Naive thymus-derived CD8-positive, alpha-beta T cell (primary cell): ENCODE results near the gene RASA3. TPM values are rescaled to one million over a fixed set of nuclear protein-coding genes. Genes with fewer than 3 reads are reported as not detected.
"Not testable (repeated sequence)": the region's sequence is repeated elsewhere in the genome, so short reads cannot be mapped to it uniquely, and the experiment has no call there.

ENCODE experiments used
- ATAC-seq, 2 donors: fragments of 150-1000 bp; cut with Tn5 transposase in 1 of 2; sonication (Bioruptor Pico), chemical (Tn5 transposase) in 1 of 2; 1 replicate in 1 of 2; 2 replicates in 1 of 2; pipeline ENCODE4 v1.10.0; 2021; ENCODE audit warnings: mild to moderate bottlenecking in 2 of 2, moderate library complexity in 2 of 2
- POLR2A ChIA-PET: fragments of 350-600 bp; sonication (Branson Sonifier 250); formaldehyde crosslinking; loops from one replicate; lab custom pipeline; 2021; ENCODE audit warnings: antibody characterized with exemption; lab: Charles Lee
- DNase-seq, 10 donors: peaks; one replicate each; pipeline versions ENCODE4 v3.0.0 to v3.0.0-alpha.2; 2020 to 2022
- H3K27ac Mint-ChIP-seq, 10 donors: one replicate each; pipeline ENCODE4 v1.8.0; 2020 to 2022; ENCODE audit warnings: mild to moderate bottlenecking in 10 of 10, mixed read lengths in 10 of 10, moderate library complexity in 4 of 10, inconsistent platforms in 1 of 10
- H3K27me3 Mint-ChIP-seq, 5 donors: one replicate each; pipeline ENCODE4 v1.8.0; 2021 to 2022; ENCODE audit warnings: mixed read lengths in 5 of 5
- H3K36me3 Mint-ChIP-seq, 3 donors: one replicate each; pipeline ENCODE4 v1.8.0; 2020 to 2022; ENCODE audit warnings: mixed read lengths in 3 of 3, mild to moderate bottlenecking in 2 of 3, inconsistent platforms in 1 of 3
- H3K4me1 Mint-ChIP-seq, 4 donors: one replicate each; pipeline ENCODE4 v1.8.0; 2021 to 2022; ENCODE audit warnings: mixed read lengths in 4 of 4
- H3K4me3 Mint-ChIP-seq, 10 donors: one replicate each; pipeline ENCODE4 v1.8.0; 2020 to 2022; ENCODE audit warnings: mild to moderate bottlenecking in 10 of 10, mixed read lengths in 10 of 10, moderate library complexity in 6 of 10, inconsistent platforms in 1 of 10
- H3K9me3 Mint-ChIP-seq, 9 donors: one replicate each; pipeline ENCODE4 v1.8.0; 2020 to 2022; ENCODE audit warnings: mixed read lengths in 9 of 9, mild to moderate bottlenecking in 3 of 9, inconsistent platforms in 1 of 9, moderate library complexity in 1 of 9
- polyA plus RNA-seq, 3 donors: library from polyadenylated mRNA; unstranded; fragments of 300-500 nt; fragmentation: Illumina TruSeq; gene quantifications; one replicate each; pipeline ENCODE4 v1.2.3, GENCODE V29; 2021
- total RNA-seq, 8 experiments: library from RNA in 2 of 8; stranded (reverse) in 2 of 8; gene quantifications; one replicate each; pipeline ENCODE4 v1.2.3 and lab custom pipeline; 2021 to 2026

Gene RASA3
- total and polyA plus RNA-seq, 5 experiments from 2014 or later: 62.2 to 196 (median 169) TPM

- no peak overlapping the region for H3K4me3 Mint-ChIP-seq
- peak in 9 of 10 donors; percentile 38 to 79 (median 67) for DNase-seq
These were observed 7.9 kb upstream of the RASA3 start for GRCh38 chr13:114140131-114140905.

GRCh38 chr13:114136576-114136975, 4.2 kb upstream of the RASA3 start:
- Mint-ChIP-seq H3K27me3 (peaks cover 0 to 2% (median 0%) of the 10 kb centered on the region in 5 donors), H3K27ac (peak overlapping the region in 7 of 10 donors; percentile 68 to 91 (median 84)), H3K9me3 (peaks cover 0 to 2% (median 0%) of the 10 kb centered on the region in 9 donors), H3K36me3 (peaks cover 0 to 4% (median 2%) of the 10 kb centered on the region in 3 donors), H3K4me3 (peak overlapping the region in 1 of 10 donors; percentile 11), H3K4me1 (peaks cover 21 to 39% (median 32%) of the 10 kb centered on the region in 4 donors)
- DNase-seq: no peak
- no peak for ATAC-seq
- POLR2A ChIA-PET: interaction anchor here (0.7 kb wide), 1 partner anchor 90 kb away, joined by 3 read pairs; no protein-coding TSS in a partner anchor

More at GRCh38 chr13:114140131-114140905, 7.9 kb upstream of the RASA3 start:
- POLR2A ChIA-PET: interaction anchor here (0.6 to 2.1 kb wide), 25 partner anchors 8 to 141 kb away, joined by 3 to 100 read pairs (median 4); partner anchors contain the start of genes CDC16, RASA3 and UPF3A
- Mint-ChIP-seq H3K36me3 (no peaks in the 10 kb centered on the region), H3K4me1 (peaks cover 10 to 30% (median 25%) of the 10 kb centered on the region in 4 donors), H3K27ac (no peak overlapping the region), H3K27me3 (no peaks in the 10 kb centered on the region), H3K9me3 (peaks cover 0 to 2% (median 0%) of the 10 kb centered on the region in 9 donors)
- ATAC-seq: peak; percentile 15 to 29

DNA sequence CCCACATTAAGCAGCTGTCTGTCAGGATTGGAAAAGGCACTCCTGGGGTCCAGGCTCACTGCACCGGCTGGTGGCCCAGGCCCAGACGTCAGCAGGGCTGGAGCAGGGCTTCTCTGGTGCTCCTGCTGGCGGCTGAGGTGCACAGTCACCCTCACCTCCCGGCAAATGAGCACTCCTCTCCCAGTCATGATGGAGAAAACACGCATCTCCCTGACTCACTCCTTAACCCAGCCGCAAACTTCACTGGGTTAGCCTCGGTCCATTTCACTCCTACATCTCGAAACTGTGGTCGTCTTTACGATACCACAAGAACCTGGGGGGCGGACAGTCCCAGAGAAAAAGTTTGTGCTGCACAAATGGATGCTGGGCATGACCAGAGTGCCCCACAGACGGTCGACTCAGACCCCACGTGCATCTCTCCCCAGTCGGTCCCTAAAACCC, 3.3 kb upstream of the RASA3 start:
- DNase-seq: no peak

DNA sequence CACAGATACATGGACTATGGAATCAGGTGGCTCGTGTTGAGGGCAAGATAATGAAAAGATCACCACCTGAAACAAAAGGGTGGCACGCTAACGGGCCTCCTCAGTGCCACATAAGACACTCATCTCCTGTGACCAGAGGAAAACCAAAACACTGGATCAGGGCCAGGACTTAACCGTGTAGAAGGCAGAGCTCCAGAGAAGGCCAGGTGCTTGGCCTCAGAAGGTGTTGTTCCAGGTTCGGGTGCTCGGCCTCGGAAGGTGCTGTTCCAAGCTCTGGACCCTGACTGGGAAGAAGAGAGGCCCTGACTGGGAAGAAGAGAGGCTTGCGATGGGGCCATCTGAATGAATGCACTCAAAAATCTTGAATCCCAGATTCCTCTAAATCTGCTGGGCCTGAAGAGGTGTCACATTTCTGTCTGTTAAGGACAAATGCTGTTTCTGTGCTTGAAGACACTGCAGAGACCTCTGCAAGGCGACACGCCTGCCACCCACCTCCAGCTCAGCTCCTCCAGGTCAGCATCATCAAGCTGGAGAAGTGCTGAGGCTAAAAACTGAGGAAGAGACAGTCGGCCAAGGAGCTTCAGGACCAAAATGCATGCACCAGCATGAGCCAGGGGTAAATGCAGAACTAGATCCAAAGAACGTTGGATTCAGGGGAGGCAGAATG, 2.7 kb upstream of the RASA3 start:
- Mint-ChIP-seq H3K9me3 (peaks cover 0 to 3% (median 0%) of the 10 kb centered on the region in 9 donors), H3K27me3 (peaks cover 0 to 2% (median 0%) of the 10 kb centered on the region in 5 donors), H3K4me1 (peaks cover 21 to 45% (median 36%) of the 10 kb centered on the region in 4 donors), H3K36me3 (peaks cover 6 to 11% (median 8%) of the 10 kb centered on the region in 3 donors), H3K4me3 (peak overlapping the region in 6 of 10 donors; percentile 49 to 86 (median 73)), H3K27ac (peak overlapping the region; percentile 11 to 87 (median 83))
- POLR2A ChIA-PET: interaction anchor here (1.0 to 2.2 kb wide), 10 partner anchors 9 to 87 kb away, joined by 3 to 12 read pairs (median 4); no protein-coding TSS in a partner anchor
- DNase-seq: peak in 1 of 10 donors; percentile 28
- no peak for ATAC-seq

More for the DNA sequence above, 3.3 kb upstream of the RASA3 start:
- H3K9me3 Mint-ChIP-seq: peaks cover 0 to 3% (median 0%) of the 10 kb centered on the region in 9 donors
- POLR2A ChIA-PET: interaction anchor here (1.1 to 2.2 kb wide), 6 partner anchors 10 to 78 kb away, joined by 3 to 12 read pairs (median 6); no protein-coding TSS in a partner anchor
- ATAC-seq: no peak
- peaks cover 6 to 10% (median 8%) of the 10 kb centered on the region in 3 donors for H3K36me3 Mint-ChIP-seq
- H3K4me1 Mint-ChIP-seq: peaks cover 21 to 39% (median 35%) of the 10 kb centered on the region in 4 donors
- H3K4me3 Mint-ChIP-seq: peak overlapping the region in 3 of 10 donors; percentile 12 to 41 (median 39)
- peaks cover 0 to 2% (median 0%) of the 10 kb centered on the region in 5 donors for H3K27me3 Mint-ChIP-seq
- peak overlapping the region in 9 of 10 donors; percentile 20 to 91 (median 70) for H3K27ac Mint-ChIP-seq

- POLR2A ChIA-PET: interaction anchor here (0.6 to 2.2 kb wide), 12 partner anchors 9 to 92 kb away, joined by 3 to 12 read pairs (median 3); no protein-coding TSS in a partner anchor
- Mint-ChIP-seq H3K27ac (peak overlapping the region; percentile 11 to 92 (median 83)), H3K4me1 (peaks cover 25 to 53% (median 43%) of the 10 kb centered on the region in 4 donors), H3K36me3 (peaks cover 6 to 11% (median 8%) of the 10 kb centered on the region in 3 donors), H3K9me3 (peaks cover 0 to 3% (median 0%) of the 10 kb centered on the region in 9 donors), H3K4me3 (peak overlapping the region; percentile 56 to 91 (median 79)), H3K27me3 (peaks cover 0 to 2% (median 0%) of the 10 kb centered on the region in 5 donors)
- DNase-seq: peak in 3 of 10 donors; percentile 56 to 64 (median 58)
- ATAC-seq: peak; percentile 25 to 42
These were observed 1.9 kb upstream of the RASA3 start for GRCh38 chr13:114134111-114134943.

GRCh38 chr13:114133552-114133951, 1.1 kb upstream of the RASA3 start:
- POLR2A ChIA-PET: interaction anchor here (1.0 to 1.4 kb wide), 2 partner anchors 9 to 11 kb away, joined by 3 read pairs; no protein-coding TSS in a partner anchor
- Mint-ChIP-seq H3K4me3 (peak overlapping the region; percentile 56 to 91 (median 79)), H3K36me3 (peaks cover 6 to 11% (median 8%) of the 10 kb centered on the region in 3 donors), H3K4me1 (peaks cover 30 to 61% (median 50%) of the 10 kb centered on the region in 4 donors), H3K27ac (peak overlapping the region; percentile 11 to 92 (median 81))
- not testable (repeated sequence) for DNase-seq, H3K9me3 Mint-ChIP-seq, H3K27me3 Mint-ChIP-seq, ATAC-seq

GRCh38 chr13:114133126-114133525, 703 bp upstream of the RASA3 start:
- Mint-ChIP-seq H3K4me3 (peak overlapping the region in 1 of 10 donors; percentile 100), H3K36me3 (peaks cover 7 to 11% (median 10%) of the 10 kb centered on the region in 3 donors), H3K4me1 (peaks cover 33 to 65% (median 54%) of the 10 kb centered on the region in 4 donors)
- not testable (repeated sequence) for H3K27ac Mint-ChIP-seq, ATAC-seq, DNase-seq, H3K27me3 Mint-ChIP-seq, H3K9me3 Mint-ChIP-seq
- POLR2A ChIA-PET: interaction anchor here (5.8 to 13.0 kb wide), 4 partner anchors 7 to 90 kb away, joined by 38 to 207 read pairs (median 146); no protein-coding TSS in a partner anchor

DNA sequence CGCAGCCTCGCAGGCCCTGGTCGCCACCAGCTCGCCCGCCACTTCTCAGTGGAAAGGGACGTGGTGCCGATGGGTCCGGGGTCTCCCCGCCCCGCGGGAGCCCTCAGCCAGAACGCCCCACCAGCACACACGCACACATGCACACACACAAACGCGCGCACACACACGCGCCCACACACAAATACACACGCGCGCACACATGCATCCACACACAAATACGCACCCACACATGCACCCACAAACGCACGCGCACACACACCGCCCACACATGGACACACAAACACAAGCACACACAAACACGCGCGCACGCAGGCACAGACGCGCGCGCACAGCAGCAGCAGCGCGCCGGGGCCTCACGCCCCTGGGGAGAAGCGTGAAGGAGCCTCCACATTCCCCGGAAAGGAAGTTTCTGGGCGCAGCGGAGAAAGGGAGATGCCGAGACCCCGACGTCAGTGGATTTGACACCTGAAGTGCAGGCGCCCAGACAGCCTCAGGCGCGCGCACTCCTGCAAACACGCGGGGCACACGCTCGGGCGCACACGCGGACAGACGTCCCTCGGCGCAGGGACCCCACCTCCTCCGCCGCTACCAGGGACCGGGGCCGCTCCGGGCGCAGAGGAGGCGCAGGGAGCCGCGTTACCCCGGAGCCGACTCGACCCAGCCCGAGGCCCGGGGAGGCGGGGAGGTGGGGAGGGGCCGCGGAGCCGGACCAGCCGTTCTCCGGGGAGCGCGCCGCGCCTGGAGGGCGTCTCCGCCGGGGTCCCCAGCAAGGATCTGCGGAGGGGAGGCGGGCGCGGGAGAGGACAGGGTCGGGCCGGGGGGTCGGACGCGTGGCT, 622 bp downstream of the RASA3 start:
- H3K4me1 Mint-ChIP-seq: peaks cover 45 to 72% (median 65%) of the 10 kb centered on the region in 4 donors
- POLR2A ChIA-PET: interaction anchor here (0.6 to 13.0 kb wide), 25 partner anchors 9 to 206 kb away, joined by 3 to 207 read pairs (median 7); no protein-coding TSS in a partner anchor
- H3K36me3 Mint-ChIP-seq: peaks cover 11 to 21% (median 14%) of the 10 kb centered on the region in 3 donors
- H3K9me3 Mint-ChIP-seq: peaks cover 0 to 3% (median 0%) of the 10 kb centered on the region in 9 donors
- H3K27ac Mint-ChIP-seq: peak overlapping the region; percentile 88 to 100 (median 98)
- peak overlapping the region; percentile 94 to 100 (median 98) for H3K4me3 Mint-ChIP-seq
- ATAC-seq: peak; percentile 8
- peaks cover 0 to 2% (median 0%) of the 10 kb centered on the region in 5 donors for H3K27me3 Mint-ChIP-seq
- peak in 6 of 10 donors; percentile 40 to 62 (median 51) for DNase-seq

DNA sequence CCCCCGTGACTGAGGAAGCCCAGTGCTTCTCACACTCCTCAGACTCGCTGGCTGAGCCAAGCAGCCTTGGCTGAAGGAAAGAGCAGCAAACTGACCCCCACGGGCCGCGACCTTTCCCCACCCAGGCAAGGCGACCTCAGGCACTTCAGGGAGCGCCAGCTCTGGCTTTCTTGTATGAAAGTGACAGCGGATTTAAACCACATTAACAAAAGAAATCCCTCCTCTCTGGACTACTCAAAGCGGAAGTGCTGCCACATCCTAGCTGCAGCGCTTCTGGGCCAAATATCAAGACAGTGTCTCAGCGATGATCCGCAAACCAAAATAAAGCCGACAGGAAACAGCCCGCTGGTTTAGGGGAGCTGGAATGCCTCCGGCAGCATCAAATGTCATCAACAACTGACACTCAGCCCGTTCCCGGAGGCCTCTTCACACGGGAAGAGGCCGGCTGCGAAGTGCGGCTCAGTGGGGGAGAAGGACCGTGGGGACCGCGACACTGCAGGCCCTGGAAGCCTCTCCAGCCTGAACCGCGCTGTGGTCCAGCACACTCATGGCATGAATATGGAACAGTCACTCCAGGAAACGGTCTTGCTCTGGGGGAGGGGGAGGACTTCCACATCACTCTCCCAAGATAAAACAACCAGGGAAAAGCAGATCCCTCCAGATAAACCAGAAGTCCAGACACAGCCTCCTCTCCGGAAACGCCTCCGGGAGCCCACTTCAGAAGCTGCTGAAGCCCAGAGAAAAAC, 1.4 kb downstream of the RASA3 start:
- peaks cover 11 to 23% (median 14%) of the 10 kb centered on the region in 3 donors for H3K36me3 Mint-ChIP-seq
- H3K27me3 Mint-ChIP-seq: peaks cover 0 to 2% (median 0%) of the 10 kb centered on the region in 5 donors
- H3K4me3 Mint-ChIP-seq: peak overlapping the region; percentile 94 to 100 (median 98)
- POLR2A ChIA-PET: interaction anchor here (0.6 to 13.0 kb wide), 22 partner anchors 9 to 206 kb away, joined by 3 to 207 read pairs (median 8); no protein-coding TSS in a partner anchor
- peak overlapping the region; percentile 88 to 100 (median 98) for H3K27ac Mint-ChIP-seq
- ATAC-seq (peak; percentile 31 to 55), DNase-seq (peak in 9 of 10 donors; percentile 58 to 88 (median 77))
- peaks cover 0 to 3% (median 0%) of the 10 kb centered on the region in 9 donors for H3K9me3 Mint-ChIP-seq
- H3K4me1 Mint-ChIP-seq: peaks cover 49 to 73% (median 66%) of the 10 kb centered on the region in 4 donors
